ENCODE data around the gene PIP4P1.

Gene PIP4P1

GRCh38 chr14:20435582-20436362, 25.5 kb downstream of the PIP4P1 start, which contains the start of gene KLHL33:
KLHL33 (minus strand) TSS chr14:20436166; CDS start chr14:20435811, 355 bp downstream.
- no peak for DNase-seq (ENCODE audit: low spot score)

- DNase-seq (ENCODE audit: low spot score) = peak; percentile 75
Observed at GRCh38 chr14:20434701-20435581, 26.3 kb downstream of the PIP4P1 start.

GRCh38 chr14:20429801-20430669, 31.2 kb downstream of the PIP4P1 start:
- DNase-seq (ENCODE audit: low spot score) = no peak

- no peak for DNase-seq (ENCODE audit: low spot score)
Observed at GRCh38 chr14:20428802-20429201, 32.4 kb downstream of the PIP4P1 start.

- DNase-seq (ENCODE audit: low spot score) = no peak
Observed at GRCh38 chr14:20428010-20428365, 33.2 kb downstream of the PIP4P1 start.

- peak; percentile 70 for DNase-seq (ENCODE audit: low spot score)
Observed at GRCh38 chr14:20427231-20428009, 33.8 kb downstream of the PIP4P1 start.

GRCh38 chr14:20424851-20425250, 36.4 kb downstream of the PIP4P1 start:
- no peak for DNase-seq (ENCODE audit: low spot score)

- no peak for DNase-seq (ENCODE audit: low spot score)
Observed at GRCh38 chr14:20422886-20423285, 38.3 kb downstream of the PIP4P1 start.

- no peak for DNase-seq (ENCODE audit: low spot score)
Observed at GRCh38 chr14:20421267-20421666, 40.0 kb downstream of the PIP4P1 start.

GRCh38 chr14:20419419-20419818, 41.8 kb downstream of the PIP4P1 start:
- DNase-seq (ENCODE audit: low spot score) = no peak

- no peak for DNase-seq (ENCODE audit: low spot score)
Observed at GRCh38 chr14:20418501-20418909, 42.7 kb downstream of the PIP4P1 start.

GRCh38 chr14:20417250-20418186, 43.7 kb downstream of the PIP4P1 start:
- DNase-seq (ENCODE audit: low spot score) = no peak

- no peak for DNase-seq (ENCODE audit: low spot score)
Observed at GRCh38 chr14:20416223-20416622, 45.0 kb downstream of the PIP4P1 start.

- DNase-seq (ENCODE audit: low spot score) = peak; percentile 77
Observed at GRCh38 chr14:20415782-20416206, 45.4 kb downstream of the PIP4P1 start.

- DNase-seq (ENCODE audit: low spot score) = peak; percentile 52
Observed at GRCh38 chr14:20413744-20414082, 47.5 kb downstream of the PIP4P1 start.

- peak; percentile 50 for DNase-seq (ENCODE audit: low spot score)
Observed at GRCh38 chr14:20412876-20413743, 48.1 kb downstream of the PIP4P1 start, which contains the start of gene TEP1. TEP1 (minus strand) TSS chr14:20413501; CDS start chr14:20408439, 5,062 bp downstream.

- DNase-seq (ENCODE audit: low spot score) = no peak
Observed at GRCh38 chr14:20412411-20412810, 48.8 kb downstream of the PIP4P1 start.

- no peak for DNase-seq (ENCODE audit: low spot score)
Observed at GRCh38 chr14:20409226-20409625, 52.0 kb downstream of the PIP4P1 start.

All from pons (tissue), 1 donor.